ENCODE measurements around the gene CD3G.
"Not testable (repeated sequence)": the region's sequence is repeated elsewhere in the genome, so short reads cannot be mapped to it uniquely, and the experiment has no call there.

The CD3G gene

DNA sequence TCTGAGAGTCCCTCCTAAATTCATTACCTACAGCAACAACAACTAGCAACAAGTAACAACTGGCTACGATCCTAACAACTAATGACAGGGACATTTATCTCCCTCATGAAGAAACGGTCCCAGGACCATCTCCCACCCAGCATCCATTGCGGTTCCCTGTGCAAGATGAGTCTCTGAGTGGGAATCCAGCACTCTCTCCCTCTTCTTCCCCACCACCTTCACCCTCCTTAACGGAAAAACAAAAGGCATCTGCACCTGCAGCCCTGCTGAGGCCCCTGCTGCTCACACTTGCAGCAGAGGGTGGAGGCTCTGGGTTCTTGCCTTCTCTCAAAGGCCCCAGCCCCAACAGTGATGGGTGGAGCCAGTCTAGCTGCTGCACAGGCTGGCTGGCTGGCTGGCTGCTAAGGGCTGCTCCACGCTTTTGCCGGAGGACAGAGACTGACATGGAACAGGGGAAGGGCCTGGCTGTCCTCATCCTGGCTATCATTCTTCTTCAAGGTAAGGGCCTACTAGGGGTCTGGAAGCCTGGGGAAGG is at the start of gene CD3G:
Gene CD3G, plus strand, starts transcription at position 364 of the 535 bp plus-strand sequence. Its CDS starts 80 bp downstream, at position 444.
- no peak for DNase-seq (ENCODE audit: low spot score)

DNA sequence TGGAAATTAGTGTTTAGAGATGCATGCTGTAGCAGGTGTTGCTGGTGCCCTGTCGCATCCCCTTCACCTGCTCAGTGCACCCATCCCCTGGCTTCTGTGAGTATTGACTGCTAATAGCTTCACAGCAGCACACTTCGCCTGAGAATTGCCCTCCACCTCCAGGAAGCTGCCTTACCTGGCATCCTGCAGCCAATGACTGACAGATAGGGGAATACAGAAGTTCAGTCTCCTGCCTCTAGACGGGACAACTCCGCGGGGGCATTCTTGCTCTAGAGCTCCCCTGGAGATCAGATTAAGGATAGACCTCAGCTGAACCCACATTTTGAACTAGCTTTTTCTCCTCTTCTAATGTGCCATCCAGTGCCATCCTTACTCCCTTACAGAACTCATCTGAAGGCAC is 48.9 kb upstream of the CD3G start:
- DNase-seq (ENCODE audit: low spot score), result peak; percentile 19

DNA sequence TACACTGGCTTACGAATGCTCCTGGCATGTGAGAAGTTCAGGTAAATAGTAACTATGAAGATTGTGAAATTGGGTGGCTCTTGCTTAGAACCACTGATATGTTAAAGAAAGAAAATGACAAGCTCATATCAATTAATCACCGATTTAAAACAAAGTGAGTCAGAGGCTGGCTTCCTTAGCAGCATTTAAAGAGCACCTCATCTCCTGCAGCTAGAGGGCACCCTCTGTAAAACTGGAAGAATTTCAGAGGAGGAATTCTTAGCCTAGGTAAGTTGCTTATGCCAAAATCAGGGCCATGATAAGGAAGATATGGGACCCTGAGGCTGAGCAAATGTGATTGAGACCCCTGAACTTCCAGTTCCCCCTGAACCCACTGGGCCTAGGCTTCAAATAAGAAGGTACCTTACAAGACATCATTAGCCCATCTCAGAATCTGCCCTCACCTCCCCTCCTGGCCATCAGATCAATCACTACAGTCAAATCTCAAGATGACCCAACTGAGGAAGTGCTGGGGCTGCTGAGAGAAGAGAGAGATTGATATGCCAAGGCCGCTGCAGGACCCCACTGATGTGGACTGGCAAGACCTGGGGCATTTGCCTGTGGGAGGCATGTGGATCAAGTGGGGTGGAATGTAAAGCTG is 48.2 kb upstream of the CD3G start:
- DNase-seq (ENCODE audit: low spot score), result no peak

DNA sequence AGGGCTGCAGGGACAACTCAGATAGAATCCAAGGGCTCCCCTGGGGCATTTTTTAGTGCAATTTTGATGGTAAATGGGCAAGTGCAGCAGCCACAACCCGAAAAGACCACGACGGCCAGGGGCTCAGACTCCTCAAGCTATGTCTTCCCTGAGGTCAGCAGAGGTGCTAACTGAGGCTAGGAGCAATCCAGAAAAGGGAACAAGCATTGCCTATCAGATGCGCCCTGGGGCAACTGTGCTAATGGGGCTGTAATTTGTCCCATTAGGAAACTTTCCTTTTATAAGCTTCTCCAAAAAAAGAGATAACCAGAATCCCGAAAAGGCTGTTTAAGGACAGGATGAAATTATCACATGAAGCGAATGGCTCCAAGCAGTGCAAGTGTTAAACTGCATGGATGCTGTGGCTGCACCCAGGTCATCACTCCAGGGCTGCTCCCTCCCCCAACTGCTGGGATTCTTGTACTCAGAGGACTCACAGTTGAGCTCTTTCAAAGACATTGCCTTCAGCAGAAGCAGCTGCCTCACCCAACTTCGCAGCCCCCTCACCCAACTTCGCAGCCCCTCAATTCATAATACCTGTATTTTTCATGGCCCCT is 42.4 kb upstream of the CD3G start:
- no peak for DNase-seq (ENCODE audit: low spot score)

DNA sequence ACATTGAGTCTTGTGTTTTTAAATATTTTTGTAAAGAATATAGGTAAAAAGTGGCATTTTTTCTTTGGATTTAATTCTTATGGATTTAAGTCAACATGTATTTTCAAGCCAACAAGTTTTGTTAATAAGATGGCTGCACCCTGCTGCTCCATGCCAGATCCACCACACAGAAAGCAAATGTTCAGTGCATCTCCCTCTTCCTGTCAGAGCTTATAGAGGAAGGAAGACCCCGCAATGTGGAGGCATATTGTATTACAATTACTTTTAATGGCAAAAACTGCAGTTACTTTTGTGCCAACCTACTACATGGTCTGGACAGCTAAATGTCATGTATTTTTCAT is 39.9 kb upstream of the CD3G start:
- DNase-seq (ENCODE audit: low spot score), result no peak

DNA sequence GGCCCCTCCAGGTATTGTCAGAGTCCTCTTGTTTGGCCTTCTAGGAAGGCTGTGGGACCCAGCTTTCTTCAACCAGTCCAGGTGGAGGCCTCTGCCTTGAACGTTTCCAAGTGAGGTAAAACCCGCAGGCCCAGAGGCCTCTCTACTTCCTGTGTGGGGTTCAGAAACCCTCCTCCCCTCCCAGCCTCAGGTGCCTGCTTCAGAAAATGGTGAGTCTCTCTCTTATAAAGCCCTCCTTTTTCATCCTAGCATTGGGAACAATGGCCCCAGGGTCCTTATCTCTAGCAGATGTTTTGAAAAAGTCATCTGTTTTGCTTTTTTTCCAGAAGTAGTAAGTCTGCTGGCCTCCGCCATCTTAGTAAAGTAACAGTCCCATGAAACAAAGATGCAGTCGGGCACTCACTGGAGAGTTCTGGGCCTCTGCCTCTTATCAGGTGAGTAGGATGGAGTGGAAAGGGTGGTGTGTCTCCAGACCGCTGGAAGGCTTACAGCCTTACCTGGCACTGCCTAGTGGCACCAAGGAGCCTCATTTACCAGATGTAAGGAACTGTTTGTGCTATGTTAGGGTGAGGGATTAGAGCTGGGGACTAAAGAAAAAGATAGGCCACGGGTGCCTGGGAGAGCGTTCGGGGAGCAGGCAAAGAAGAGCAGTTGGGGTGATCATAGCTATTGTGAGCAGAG is 39.4 kb upstream of the CD3G start, which contains the start of gene CD3E:
Gene CD3E, plus strand, starts transcription at position 163 of the 681 bp plus-strand sequence. Its CDS starts 223 bp downstream, at position 386.
- DNase-seq (ENCODE audit: low spot score), result no peak

DNA sequence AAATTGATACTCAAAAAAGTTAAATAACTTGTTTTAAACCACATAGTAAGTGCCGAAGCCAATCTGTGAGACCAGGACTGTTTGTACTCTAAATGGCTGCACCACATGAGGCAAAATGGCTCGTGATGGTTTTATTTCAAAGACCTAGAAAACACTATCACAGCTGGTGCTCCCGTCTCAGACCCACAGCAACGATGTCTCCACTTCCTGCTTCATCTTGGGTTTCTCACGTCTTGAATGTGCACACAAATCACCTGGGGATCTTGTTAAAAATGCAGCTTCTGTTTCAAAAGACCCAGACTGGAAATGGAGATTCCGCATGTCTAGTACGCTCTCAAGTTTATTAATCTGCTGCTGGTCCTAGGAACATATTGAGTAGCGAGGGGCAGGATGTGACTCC is 38.4 kb upstream of the CD3G start:
- no peak for DNase-seq (ENCODE audit: low spot score)

DNA sequence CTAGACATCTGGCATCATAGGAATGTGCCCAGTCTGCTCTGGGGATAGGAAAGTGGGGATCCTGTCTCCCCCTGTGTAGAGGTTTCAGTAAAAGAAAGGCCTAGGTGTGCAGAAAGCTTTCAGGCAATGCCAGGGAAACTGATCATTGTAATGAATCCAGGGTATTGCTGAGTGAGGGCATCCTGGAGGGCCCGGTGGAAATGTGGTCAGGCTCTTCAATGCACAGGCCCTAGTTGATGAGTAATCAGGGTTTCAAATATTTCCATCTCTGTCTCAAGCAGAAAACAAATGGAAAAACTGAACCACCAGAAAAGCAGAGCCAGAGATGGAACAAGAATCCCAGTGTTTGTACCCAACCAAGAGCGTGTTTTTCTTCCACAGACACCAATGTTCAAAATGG is 37.6 kb upstream of the CD3G start:
- no peak for DNase-seq (ENCODE audit: low spot score)

DNA sequence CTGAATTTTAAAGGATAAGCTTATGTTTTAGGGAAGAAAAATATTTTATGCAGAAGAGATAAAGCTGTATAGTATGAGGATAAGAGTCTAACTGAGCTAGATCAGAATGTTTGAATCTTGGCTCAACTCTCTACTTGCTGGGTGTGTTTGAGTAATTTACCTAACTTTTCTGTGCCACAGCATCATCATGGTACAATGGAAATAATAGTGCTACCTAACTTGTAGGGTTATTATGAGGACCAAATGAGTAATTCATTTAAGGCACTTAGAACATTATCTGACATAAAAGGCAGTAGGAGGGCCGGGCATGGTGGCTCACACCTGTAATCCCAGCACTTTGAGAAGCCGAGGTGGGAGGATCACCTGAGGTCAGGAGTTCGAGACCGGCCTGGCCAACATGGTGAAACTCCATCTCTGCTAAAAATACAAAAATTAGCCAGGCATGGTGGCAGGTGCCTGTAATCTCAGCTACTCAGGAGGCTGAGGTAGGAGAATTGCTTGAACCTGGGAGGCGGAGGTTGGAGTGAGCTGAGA is 35.1 kb upstream of the CD3G start:
- DNase-seq (ENCODE audit: low spot score), result not testable (repeated sequence)

DNA sequence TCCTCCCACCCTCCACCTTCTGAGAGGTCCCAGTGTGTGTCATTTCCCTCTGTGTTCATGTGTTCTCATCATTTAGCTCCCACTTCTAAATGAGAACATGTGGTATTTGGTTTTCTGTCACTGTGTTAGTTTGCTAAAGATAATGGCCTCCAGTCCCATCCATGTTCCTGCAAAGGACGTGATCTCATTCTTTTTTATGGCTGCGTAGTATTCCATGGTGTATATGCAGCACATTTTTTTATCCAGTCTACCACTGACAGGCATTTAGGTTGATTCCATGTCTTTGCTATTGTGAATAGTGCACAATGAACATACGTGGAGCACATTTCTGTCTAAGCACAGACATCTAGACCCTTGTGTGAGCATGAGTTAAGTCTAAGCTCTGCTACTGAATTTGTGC is 33.9 kb upstream of the CD3G start:
- DNase-seq (ENCODE audit: low spot score), result no peak

DNA sequence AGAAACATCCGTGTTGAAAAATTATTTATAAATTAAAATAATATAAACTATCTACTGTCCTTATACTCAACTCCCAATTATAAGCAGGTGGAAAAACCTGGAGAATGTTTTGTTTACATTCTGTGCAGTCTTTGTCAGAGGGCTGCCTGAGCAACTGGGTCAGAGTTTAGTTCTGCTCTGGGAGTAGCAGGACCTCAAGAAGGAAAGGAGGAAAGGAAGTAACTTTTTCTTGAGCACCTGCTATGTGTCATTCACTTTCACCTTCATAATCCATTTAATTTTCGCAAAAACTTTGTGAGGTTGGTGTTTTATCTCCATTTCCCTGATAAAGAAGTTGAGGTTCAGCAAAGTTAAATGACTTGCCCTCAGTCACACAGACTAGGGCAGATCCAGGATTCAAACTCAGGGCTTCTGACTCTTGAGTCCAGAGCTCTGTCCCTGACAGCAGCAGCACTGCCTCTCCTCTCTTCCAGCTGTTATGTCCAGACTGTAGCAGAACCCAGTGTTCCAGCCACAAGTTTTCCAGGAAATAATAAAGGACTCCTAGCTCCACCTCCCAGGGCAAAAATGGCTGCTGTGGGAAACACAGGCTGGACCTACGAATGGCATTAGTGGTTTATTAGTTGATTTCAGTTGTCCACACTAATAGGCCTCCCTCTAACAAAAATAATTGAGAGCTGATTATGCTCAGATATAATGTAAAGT is 33.2 kb upstream of the CD3G start:
- DNase-seq (ENCODE audit: low spot score), result no peak

DNA sequence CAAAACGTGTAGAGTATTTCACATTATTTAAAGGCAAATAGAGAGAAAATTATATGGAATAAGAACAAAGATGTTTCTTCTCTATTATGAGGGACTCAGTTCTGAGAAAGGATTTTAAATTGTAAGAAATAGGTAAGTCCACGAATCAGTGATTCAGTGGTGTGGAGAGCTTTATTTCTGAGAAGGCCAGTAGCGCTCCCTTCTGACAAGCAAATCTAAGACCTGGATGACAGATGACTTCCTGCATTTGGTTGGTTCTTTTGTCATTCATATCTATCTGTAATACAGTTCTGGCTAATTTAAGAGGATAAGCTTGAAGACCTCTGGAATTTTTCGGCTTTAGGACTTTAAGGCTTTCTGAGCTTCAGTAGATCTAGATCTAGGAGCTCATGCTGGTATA is 32.6 kb upstream of the CD3G start:
- DNase-seq (ENCODE audit: low spot score), result no peak

DNA sequence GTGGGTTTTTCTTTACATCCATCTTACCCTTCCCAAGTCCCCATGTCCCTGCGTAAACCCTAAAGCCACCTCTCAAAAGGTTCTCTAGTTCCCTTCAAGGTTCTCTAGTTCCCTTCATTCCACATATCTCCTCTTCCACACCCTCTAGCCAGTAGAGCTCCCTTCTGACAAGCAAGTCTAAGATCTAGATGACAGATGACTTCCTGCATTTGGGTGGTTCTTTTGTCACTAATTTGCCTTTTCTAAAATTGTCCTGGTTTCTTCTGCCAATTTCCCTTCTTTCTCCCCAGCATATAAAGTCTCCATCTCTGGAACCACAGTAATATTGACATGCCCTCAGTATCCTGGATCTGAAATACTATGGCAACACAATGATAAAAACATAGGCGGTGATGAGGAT is 31.8 kb upstream of the CD3G start:
- no peak for DNase-seq (ENCODE audit: low spot score)

DNA sequence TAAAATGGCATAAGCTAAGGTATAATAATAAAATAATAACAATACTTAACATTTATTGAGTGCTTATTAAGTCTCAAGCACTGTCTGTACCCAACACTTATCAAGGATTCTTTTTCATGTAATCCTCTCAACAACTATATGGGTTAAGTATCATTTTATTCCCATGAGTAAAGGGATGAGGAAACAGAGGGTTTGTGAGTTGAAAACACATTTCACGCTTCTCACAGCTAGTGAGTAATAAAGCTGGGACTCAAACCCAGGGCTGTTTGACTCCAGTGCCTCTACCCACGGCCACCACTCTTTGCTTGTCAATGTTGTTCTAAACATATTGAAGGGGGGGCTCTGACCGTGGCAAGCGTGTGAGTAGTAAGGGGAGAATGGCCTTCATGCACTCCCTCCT is 30.9 kb upstream of the CD3G start:
- DNase-seq (ENCODE audit: low spot score), result no peak

DNA sequence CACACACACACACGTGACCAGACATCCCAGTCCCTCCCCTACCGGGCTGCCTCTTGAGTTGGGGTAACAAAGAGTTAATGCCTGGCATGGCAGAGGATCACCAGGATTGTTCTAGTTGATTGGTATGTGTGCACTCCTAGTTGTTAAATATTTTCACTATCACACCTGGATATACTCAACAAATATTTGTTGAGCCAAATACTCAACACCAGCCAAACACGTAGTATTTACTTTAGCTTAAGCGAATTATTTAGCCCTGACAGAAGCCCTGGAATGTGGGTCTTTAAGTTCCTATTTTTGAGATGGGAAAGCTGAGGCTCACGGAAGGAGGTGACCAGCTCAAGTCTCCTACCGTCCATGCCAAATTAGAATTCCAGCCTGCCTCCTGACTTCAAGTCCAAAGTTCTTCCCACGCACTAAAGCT is 29.1 kb upstream of the CD3G start:
- DNase-seq (ENCODE audit: low spot score), result no peak

DNA sequence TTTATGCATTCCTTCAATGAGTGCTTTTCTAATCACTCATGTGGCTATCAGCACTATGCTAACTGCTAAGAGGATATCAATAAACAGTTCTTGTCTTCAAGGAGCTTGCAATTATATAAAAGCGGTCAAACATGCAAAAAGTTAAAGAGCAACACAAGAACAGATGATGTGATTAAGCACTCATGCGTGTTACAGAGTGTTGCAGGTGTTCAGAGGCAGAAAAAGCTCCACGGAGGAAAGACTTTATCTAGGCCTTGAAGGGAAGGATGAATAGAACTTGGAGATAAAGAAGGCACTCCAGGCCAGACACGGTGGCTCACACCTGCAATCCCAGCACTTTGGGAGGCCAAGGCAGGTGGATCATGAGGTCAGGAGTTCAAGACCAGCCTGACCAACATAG is 26.0 kb upstream of the CD3G start:
- DNase-seq (ENCODE audit: low spot score), result no peak

DNA sequence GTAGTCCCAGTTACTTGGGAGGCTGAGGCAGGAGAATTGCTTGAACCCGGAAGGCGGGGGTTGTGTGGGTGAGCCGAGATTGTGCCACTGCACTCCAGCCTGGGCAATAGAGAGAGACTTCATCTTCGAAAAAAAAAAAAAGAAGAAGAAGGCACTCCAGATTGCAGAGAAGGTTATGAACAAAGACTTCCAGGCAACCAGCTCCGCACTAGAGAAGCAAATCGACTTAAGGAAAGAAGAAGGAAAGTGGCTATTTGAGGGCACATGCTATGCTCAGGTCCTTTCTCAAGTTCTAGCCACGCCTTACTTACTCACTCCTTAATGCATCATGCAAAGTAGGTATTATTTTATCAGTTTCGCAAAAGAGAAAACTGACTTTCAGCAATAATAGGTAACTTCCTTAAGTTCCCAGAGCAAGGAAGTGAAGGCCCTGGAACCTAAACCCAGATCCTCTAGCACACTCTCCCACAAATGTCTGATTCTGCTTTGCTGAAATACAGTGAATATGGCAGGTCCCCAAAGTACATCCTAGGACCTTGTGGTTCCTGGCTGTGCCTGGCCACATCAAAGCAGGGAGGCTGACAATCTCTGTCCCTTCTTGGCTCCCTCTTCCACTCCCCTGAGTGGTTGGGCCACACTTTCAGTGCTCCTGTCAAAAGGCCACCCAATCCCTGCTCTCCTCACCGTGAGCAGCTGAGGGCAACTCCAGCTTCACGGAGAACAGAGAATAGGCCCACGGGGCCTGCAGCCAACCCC is 25.4 kb upstream of the CD3G start:
- no peak for DNase-seq (ENCODE audit: low spot score)

DNA sequence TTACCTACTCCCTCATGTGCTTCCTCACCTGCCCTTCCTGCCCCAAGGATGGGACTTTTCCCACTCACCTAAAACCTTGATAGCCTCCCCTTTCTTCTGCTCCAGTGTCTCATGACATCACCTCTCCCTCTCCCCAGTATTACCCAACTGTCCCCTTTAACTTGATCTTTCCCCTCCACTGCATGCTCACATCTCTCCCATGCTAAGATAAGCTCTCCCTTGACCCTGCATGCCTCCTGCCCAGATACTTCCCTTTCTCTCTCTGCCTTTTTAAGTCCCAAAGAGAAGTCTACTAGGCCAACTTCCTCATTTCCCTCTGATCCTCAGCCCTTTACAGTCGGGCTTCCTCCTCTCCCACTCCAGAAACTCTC is 24.8 kb upstream of the CD3G start:
- no peak for DNase-seq (ENCODE audit: low spot score)

DNA sequence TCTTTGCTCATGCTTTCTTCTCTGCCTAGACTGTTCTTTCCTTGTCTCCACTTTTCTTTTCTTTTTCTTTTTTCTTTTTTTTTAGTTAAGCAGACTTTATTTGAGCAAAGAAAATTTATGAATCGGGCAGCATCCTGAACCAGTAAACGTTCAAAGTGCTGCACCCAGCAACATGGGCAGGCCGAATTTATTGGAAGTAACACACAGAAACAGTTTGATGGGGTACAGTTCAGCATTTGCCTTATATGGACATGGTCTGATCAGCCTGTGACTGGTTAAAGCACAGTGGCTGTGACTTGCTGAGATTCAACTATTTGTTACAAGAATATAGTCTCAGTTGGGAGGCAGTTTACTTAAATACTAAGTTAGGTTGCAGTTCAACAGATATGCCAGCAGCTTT is 23.6 kb upstream of the CD3G start:
- DNase-seq (ENCODE audit: low spot score), result no peak

DNA sequence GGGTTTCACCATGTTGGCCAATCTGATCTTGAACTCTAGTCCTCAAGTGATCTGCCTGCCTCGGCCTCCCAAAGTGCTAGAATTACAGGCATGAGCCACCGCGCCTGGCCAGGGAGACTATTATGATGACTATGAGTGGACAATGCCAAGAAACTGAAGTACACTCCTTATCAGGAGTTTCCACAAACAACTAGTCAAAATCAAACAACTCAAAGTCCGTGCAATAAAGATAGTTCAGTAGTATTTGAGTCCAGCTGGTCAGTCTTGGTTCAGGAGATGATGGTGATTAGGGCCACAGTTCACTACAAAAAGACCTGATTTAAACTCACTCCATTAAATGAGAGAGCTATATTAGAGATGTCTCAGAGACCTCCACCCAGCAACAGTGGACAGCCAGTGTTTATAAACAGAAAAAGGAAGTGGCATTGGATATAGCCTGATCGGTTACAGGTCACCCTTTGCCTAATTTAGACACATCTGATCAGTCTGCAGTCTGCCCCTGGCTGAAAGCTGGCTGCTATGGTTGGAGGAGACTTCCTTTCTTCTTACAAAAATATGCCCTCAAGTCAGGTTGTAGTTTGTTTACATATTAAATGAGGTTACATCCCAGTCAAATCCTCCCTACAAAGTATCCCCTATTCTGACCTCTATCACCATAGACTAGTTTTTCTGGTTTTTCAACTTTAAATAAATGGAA is 22.6 kb upstream of the CD3G start:
- no peak for DNase-seq (ENCODE audit: low spot score)

DNA sequence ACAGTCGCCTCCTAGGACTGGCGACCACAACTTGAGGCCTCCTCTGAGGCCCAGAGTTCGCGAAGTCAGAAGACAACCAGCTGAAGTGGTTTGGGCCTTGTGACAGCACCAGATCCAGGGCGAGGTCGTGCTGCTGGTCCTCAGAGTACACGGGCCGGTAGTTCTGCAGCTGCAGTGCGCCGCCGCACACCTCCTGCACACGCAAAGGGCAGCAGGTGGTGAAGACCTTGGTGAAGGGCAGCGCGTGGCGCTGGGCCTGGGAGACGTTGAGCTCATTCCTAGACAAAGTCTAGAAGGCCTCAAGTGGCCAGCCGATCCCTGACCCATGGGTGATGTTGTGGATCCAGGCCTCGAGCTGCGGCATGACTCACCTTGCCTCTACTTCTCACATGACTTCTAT is 21.4 kb upstream of the CD3G start:
- DNase-seq (ENCODE audit: low spot score), result no peak
